Fibroblast of lung (primary cell): ENCODE measurements around the gene VCAN. TPM values are rescaled to one million over a fixed set of nuclear protein-coding genes. Genes with fewer than 3 reads are reported as not detected.

Experiments
- DNase-seq, 2 donors: peaks; one replicate each; pipeline versions ENCODE4 v3.0.0 to v3.0.0-alpha.2; 2010; ENCODE audit warnings: low read depth in 2 of 2
- H2AFZ ChIP-seq: 2 replicates; pipeline ENCODE4 v1.5.1; 2012; ENCODE audit warnings: low read length, control low read depth, inconsistent platforms
- H3K27ac ChIP-seq: 2 replicates; pipeline ENCODE4 v1.5.1; 2011; ENCODE audit warnings: low read length, control low read depth; ENCODE audit not compliant: insufficient read depth
- H3K27me3 ChIP-seq: 2 replicates; pipeline ENCODE4 v1.5.1; 2011; ENCODE audit warnings: mild to moderate bottlenecking, low read length; ENCODE audit not compliant: control insufficient read depth, insufficient read depth
- H3K36me3 ChIP-seq: 2 replicates; pipeline ENCODE4 v1.5.1; 2011; ENCODE audit warnings: low read length; ENCODE audit not compliant: control insufficient read depth, insufficient read depth
- H3K4me1 ChIP-seq: 2 replicates; pipeline ENCODE4 v1.5.1; 2011; ENCODE audit warnings: low read length; ENCODE audit not compliant: control insufficient read depth, insufficient read depth; ENCODE audit errors: extremely low read depth
- H3K4me2 ChIP-seq: 2 replicates; pipeline ENCODE4 v1.5.1; 2011; ENCODE audit warnings: low read length, control low read depth; ENCODE audit not compliant: insufficient read depth; ENCODE audit errors: extremely low read depth
- H3K4me3 ChIP-seq, 4 experiments: fragments of 200-600 bp in 1 of 4; sonication (generic) in 1 of 4; replicated peaks in 1 of 4; 2 replicates each; pipeline ENCODE4 v1.5.1; 2011 to 2016; ENCODE audit warnings: low read length in 4 of 4, low read depth in 3 of 4, mild to moderate bottlenecking in 3 of 4, control low read depth in 2 of 4, inconsistent platforms in 1 of 4, mixed read lengths in 1 of 4; ENCODE audit not compliant: insufficient read depth in 1 of 4; ENCODE audit errors: control extremely low read depth in 1 of 4
- H3K79me2 ChIP-seq: 2 replicates; pipeline ENCODE4 v1.5.1; 2012; ENCODE audit warnings: mild to moderate bottlenecking, low read length, inconsistent platforms; ENCODE audit not compliant: control insufficient read depth, insufficient read depth
- H3K9ac ChIP-seq: 2 replicates; pipeline ENCODE4 v1.5.1; 2011; ENCODE audit warnings: mild to moderate bottlenecking, low read length, control low read depth; ENCODE audit not compliant: insufficient read depth
- H3K9me3 ChIP-seq: 2 replicates; pipeline ENCODE4 v1.5.1; 2012; ENCODE audit warnings: low read depth, low read length; ENCODE audit not compliant: control insufficient read depth, insufficient read depth
- H4K20me1 ChIP-seq: 2 replicates; pipeline ENCODE4 v1.5.1; 2011; ENCODE audit warnings: low read length; ENCODE audit not compliant: control insufficient read depth, insufficient read depth; ENCODE audit errors: extremely low read depth
- EZH2 ChIP-seq: IDR thresholded peaks from 2 replicates; pipeline ENCODE4 v1.5.1; 2012; ENCODE audit warnings: low read length, control low read depth, mild to moderate bottlenecking; ENCODE audit errors: missing control alignments
- polyA plus RNA-seq, 2 donors: library from polyadenylated mRNA; depleted of rRNA in 1 of 2; stranded (reverse) in 1 of 2; unstranded in 1 of 2; fragments of >200 nt; gene quantifications; 2 replicates each; pipeline ENCODE4 v1.2.1, GENCODE V29; 2011 to 2012; ENCODE audit warnings: missing spikeins in 1 of 2
- total RNA-seq: library from RNA; depleted of rRNA; stranded (reverse); fragments of >200 nt; gene quantifications from 2 replicates; pipeline ENCODE4 v1.2.1, GENCODE V29; 2014
- TF ChIP-seq, protein P1 (sequence below), 2 donors: IDR thresholded peaks in 1 of 2; conservative IDR thresholded peaks in 1 of 2; 1 replicate in 1 of 2; 2 replicates in 1 of 2; pipeline ENCODE4 v1.5.1; 2011 to 2012; ENCODE audit warnings: low read length in 2 of 2, control low read depth in 1 of 2, inconsistent platforms in 1 of 2, low read depth in 1 of 2, mild to moderate bottlenecking in 1 of 2

The VCAN gene
- total and polyA plus RNA-seq, 2 donors (not counting 1 experiment from before 2014, with no cell fraction given): 51.9 to 227 TPM

DNA sequence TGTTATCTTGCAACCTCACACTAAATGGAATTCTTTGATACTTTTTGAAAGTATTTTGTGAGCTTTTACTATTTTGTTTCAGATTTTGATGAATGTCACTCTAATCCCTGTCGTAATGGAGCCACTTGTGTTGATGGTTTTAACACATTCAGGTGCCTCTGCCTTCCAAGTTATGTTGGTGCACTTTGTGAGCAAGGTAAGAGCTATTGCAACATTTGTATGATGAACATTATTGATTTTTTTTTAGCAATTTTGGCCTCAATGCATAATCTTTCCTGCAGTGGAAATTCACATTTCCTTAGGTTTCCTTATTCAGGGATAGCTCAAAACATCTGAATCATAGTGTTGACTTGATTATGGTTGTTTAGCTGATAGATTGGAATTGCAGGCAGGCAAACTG is 76.3 kb downstream of the VCAN start:
- H3K9ac ChIP-seq: no peak overlapping the region
- DNase-seq: no peak
- no peak overlapping the region for H3K4me2 ChIP-seq
- H3K4me1 ChIP-seq: peaks cover 8% of the 10 kb centered on the region
- no peaks in the 10 kb centered on the region for H4K20me1 ChIP-seq
- no peaks in the 10 kb centered on the region for H3K79me2 ChIP-seq
- no peak overlapping the region for H2AFZ ChIP-seq
- no peak overlapping the region for H3K27ac ChIP-seq
- TF ChIP-seq, protein P1, sequence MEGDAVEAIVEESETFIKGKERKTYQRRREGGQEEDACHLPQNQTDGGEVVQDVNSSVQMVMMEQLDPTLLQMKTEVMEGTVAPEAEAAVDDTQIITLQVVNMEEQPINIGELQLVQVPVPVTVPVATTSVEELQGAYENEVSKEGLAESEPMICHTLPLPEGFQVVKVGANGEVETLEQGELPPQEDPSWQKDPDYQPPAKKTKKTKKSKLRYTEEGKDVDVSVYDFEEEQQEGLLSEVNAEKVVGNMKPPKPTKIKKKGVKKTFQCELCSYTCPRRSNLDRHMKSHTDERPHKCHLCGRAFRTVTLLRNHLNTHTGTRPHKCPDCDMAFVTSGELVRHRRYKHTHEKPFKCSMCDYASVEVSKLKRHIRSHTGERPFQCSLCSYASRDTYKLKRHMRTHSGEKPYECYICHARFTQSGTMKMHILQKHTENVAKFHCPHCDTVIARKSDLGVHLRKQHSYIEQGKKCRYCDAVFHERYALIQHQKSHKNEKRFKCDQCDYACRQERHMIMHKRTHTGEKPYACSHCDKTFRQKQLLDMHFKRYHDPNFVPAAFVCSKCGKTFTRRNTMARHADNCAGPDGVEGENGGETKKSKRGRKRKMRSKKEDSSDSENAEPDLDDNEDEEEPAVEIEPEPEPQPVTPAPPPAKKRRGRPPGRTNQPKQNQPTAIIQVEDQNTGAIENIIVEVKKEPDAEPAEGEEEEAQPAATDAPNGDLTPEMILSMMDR (conservative IDR thresholded peaks at IDR 0.05 in 1 of 2, IDR thresholded peaks at IDR 0.05 in 1 of 2; ENCODE audit: low read depth in 1 of 2, low read length in 2 of 2): no peak
- TF ChIP-seq EZH2: no peak
- H3K36me3 ChIP-seq: peaks cover 1% of the 10 kb centered on the region
- no peaks in the 10 kb centered on the region for H3K9me3 ChIP-seq
- H3K27me3 ChIP-seq: no peaks in the 10 kb centered on the region
- no peak overlapping the region for H3K4me3 ChIP-seq

GRCh38 chr5:83548581-83548980 is 77.0 kb downstream of the VCAN start:
- no peaks in the 10 kb centered on the region for H3K27me3 ChIP-seq
- H3K27ac ChIP-seq: no peak overlapping the region
- no peak overlapping the region for H3K4me2 ChIP-seq
- DNase-seq: peak; percentile 58 to 94
- H3K9me3 ChIP-seq: no peaks in the 10 kb centered on the region
- no peaks in the 10 kb centered on the region for H3K79me2 ChIP-seq
- H2AFZ ChIP-seq: no peak overlapping the region
- TF ChIP-seq, protein P1 (conservative IDR thresholded peaks at IDR 0.05 in 1 of 2, IDR thresholded peaks at IDR 0.05 in 1 of 2; ENCODE audit: low read depth in 1 of 2, low read length in 2 of 2): no peak
- no peak for TF ChIP-seq EZH2
- peaks cover 8% of the 10 kb centered on the region for H3K4me1 ChIP-seq
- peaks cover 1% of the 10 kb centered on the region for H3K36me3 ChIP-seq
- no peak overlapping the region for H3K9ac ChIP-seq
- no peak overlapping the region for H3K4me3 ChIP-seq
- no peaks in the 10 kb centered on the region for H4K20me1 ChIP-seq

DNA sequence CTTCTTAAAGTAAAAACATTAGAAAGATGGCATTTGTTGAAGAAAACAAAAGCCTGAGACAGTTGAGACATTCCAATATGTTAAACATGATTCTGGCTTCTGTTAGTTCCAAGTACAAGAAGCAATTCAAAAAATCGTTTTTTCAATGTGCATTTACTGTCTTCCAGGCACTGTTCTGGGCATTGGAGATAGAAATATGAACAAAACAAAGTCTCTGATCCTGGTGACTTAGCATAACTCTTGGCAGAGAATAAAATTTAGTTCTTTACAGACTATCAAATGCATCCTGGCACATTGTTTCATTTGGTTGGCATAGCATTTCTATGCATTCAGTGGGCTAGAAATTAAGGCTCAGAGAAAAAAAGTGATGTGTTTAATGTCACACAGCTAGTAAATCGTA is 77.5 kb downstream of the VCAN start:
- Histone ChIP-seq H3K36me3 (peaks cover 1% of the 10 kb centered on the region), H3K27me3 (no peaks in the 10 kb centered on the region), H2AFZ (no peak overlapping the region), H3K9me3 (no peaks in the 10 kb centered on the region), H3K9ac (no peak overlapping the region), H3K4me2 (peak overlapping the region; percentile 59), H3K79me2 (no peaks in the 10 kb centered on the region), H3K4me1 (peaks cover 8% of the 10 kb centered on the region), H3K27ac (no peak overlapping the region), H4K20me1 (no peaks in the 10 kb centered on the region), H3K4me3 (peak overlapping the region in 1 of 4 experiments; percentile 5)
- TF ChIP-seq, protein P1 (conservative IDR thresholded peaks at IDR 0.05 in 1 of 2, IDR thresholded peaks at IDR 0.05 in 1 of 2; ENCODE audit: low read depth in 1 of 2, low read length in 2 of 2): no peak
- TF ChIP-seq EZH2: no peak
- DNase-seq: no peak
